ENCODE data around the gene PPP3R1.

Gene PPP3R1

DNA sequence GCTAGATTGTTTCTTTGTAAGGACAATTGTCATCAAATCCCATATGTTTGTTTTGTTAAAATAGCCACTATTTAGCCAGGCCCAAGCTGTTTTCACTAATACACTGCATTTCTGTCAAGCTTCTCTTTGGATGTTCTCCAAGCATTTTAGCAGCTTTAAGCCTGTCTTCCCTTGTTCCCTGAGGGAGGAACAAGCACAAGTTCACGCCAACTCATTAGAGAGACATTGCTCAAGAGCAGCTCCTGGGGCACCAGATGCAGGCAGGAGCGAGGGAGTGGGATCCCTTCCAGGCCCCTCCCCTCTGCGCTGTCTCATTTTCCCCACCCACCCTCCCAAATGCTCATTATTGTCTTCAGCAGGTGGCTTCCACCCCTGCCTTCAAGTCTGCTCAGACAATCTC, 32.6 kb upstream of the PPP3R1 start:
- Histone ChIP-seq H3K4me1 (ENCODE audit: insufficient read depth, poor library complexity, severe bottlenecking) (no peaks in the 10 kb centered on the region), H3K27me3 (ENCODE audit: insufficient read depth, poor library complexity, severe bottlenecking) (no peaks in the 10 kb centered on the region), H3K36me3 (ENCODE audit: low read depth) (no peaks in the 10 kb centered on the region), H3K9me3 (ENCODE audit: severe bottlenecking) (no peaks in the 10 kb centered on the region), H3K27ac (ENCODE audit: poor library complexity, severe bottlenecking) (no peak overlapping the region), H3K4me3 (ENCODE audit: severe bottlenecking) (no peak overlapping the region)
- ATAC-seq (ENCODE audit: low read depth) (0 out of 3 replicates have a peak, but pooled peaks have one; percentile 53), DNase-seq (ENCODE audit: low spot score) (no peak)
- TF ChIP-seq, protein P1, sequence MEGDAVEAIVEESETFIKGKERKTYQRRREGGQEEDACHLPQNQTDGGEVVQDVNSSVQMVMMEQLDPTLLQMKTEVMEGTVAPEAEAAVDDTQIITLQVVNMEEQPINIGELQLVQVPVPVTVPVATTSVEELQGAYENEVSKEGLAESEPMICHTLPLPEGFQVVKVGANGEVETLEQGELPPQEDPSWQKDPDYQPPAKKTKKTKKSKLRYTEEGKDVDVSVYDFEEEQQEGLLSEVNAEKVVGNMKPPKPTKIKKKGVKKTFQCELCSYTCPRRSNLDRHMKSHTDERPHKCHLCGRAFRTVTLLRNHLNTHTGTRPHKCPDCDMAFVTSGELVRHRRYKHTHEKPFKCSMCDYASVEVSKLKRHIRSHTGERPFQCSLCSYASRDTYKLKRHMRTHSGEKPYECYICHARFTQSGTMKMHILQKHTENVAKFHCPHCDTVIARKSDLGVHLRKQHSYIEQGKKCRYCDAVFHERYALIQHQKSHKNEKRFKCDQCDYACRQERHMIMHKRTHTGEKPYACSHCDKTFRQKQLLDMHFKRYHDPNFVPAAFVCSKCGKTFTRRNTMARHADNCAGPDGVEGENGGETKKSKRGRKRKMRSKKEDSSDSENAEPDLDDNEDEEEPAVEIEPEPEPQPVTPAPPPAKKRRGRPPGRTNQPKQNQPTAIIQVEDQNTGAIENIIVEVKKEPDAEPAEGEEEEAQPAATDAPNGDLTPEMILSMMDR (IDR thresholded peaks at IDR 0.05; ENCODE audit: poor library complexity, severe bottlenecking) = no peak

DNA sequence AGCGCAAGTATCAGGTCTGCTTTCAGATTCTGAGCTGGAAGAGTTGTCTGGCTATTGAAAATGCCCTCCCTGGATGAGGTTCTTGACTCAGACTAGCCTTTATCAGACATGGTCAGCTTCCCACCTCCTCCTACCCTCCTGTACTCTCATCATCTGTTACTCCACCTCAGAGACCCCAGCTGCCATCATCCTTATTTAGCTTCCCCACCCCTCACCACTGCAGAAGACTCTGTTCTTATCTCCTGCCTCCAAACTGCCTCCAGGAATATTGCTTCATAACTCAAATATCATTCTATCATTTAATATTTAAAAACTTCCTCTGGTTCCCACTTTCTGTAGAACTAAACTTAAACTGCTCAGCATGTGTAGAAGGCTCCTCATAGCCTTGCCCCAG, 31.1 kb upstream of the PPP3R1 start:
- Histone ChIP-seq H3K9me3 (ENCODE audit: severe bottlenecking) (no peaks in the 10 kb centered on the region), H3K27ac (ENCODE audit: poor library complexity, severe bottlenecking) (no peak overlapping the region), H3K27me3 (ENCODE audit: insufficient read depth, poor library complexity, severe bottlenecking) (no peaks in the 10 kb centered on the region), H3K4me1 (ENCODE audit: insufficient read depth, poor library complexity, severe bottlenecking) (no peaks in the 10 kb centered on the region), H3K4me3 (ENCODE audit: severe bottlenecking) (no peak overlapping the region), H3K36me3 (ENCODE audit: low read depth) (no peaks in the 10 kb centered on the region; the same call in 1 of the 2 replicates)
- DNase-seq (ENCODE audit: low spot score) = no peak
- TF ChIP-seq, protein P1 (IDR thresholded peaks at IDR 0.05; ENCODE audit: poor library complexity, severe bottlenecking) = no peak
- no peak for ATAC-seq (ENCODE audit: low read depth)

DNA sequence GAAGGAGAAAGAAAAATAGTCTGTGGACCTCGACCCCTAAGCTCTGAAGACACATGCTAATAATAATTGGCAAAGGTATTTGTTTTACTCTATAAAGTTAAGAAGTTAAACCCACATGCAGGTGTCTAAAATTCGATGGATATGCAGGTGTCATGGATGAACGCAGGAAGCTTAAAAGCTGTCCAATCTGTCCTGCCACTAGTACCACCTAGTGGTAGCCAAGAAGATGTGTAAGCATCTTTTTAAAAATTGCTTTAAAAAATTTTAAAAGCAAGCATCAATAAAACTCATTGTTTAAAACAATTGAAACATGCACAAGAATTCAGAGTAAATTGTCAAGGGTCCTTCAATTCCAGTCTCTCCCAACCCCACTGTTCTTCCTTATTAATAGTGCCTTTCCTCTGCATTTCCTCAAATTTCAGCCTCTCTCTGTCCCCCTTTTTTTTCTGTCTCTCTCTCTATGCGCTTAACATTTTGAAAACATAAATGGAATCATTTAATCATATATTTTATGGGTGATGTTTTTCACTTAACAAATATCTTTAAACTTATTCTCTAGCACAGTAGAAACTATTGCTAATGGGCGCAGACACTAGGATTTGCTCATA, 30.6 kb upstream of the PPP3R1 start:
- ATAC-seq (ENCODE audit: low read depth) (0 out of 3 replicates have a peak, but pooled peaks have one; percentile 61), DNase-seq (ENCODE audit: low spot score) (no peak)
- H3K36me3 ChIP-seq (ENCODE audit: low read depth) = no peaks in the 10 kb centered on the region; the same call in 1 of the 2 replicates
- no peak overlapping the region for H3K27ac ChIP-seq (ENCODE audit: poor library complexity, severe bottlenecking)
- no peaks in the 10 kb centered on the region for H3K9me3 ChIP-seq (ENCODE audit: severe bottlenecking)
- TF ChIP-seq, protein P1 (IDR thresholded peaks at IDR 0.05; ENCODE audit: poor library complexity, severe bottlenecking) = peak; percentile 90
- H3K27me3 ChIP-seq (ENCODE audit: insufficient read depth, poor library complexity, severe bottlenecking) = no peaks in the 10 kb centered on the region
- H3K4me3 ChIP-seq (ENCODE audit: severe bottlenecking) = no peak overlapping the region
- no peaks in the 10 kb centered on the region for H3K4me1 ChIP-seq (ENCODE audit: insufficient read depth, poor library complexity, severe bottlenecking)

DNA sequence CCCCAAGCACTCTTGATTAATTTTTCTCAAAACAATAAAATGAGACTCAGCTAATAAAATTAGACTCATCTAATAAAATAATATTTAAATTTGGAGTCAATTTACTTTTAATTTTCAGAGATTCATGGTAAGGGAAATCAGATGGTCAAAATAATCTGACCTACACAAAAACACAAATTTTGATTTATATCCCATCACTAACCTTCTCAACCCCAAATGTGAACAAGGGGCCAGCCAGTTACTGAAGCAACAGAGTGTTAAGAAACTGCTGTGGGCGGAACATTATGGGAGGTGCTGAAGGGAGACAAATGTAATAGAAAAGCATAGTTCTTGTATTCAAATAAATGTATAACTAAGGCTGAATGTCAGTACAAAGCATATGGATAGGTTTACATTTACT, 28.5 kb upstream of the PPP3R1 start:
- H3K36me3 ChIP-seq (ENCODE audit: low read depth) = no peaks in the 10 kb centered on the region; the same call in 1 of the 2 replicates
- no peak for ATAC-seq (ENCODE audit: low read depth)
- DNase-seq (ENCODE audit: low spot score) = no peak
- TF ChIP-seq, protein P1 (IDR thresholded peaks at IDR 0.05; ENCODE audit: poor library complexity, severe bottlenecking) = no peak
- no peak overlapping the region for H3K27ac ChIP-seq (ENCODE audit: poor library complexity, severe bottlenecking)
- no peaks in the 10 kb centered on the region for H3K9me3 ChIP-seq (ENCODE audit: severe bottlenecking)
- H3K4me1 ChIP-seq (ENCODE audit: insufficient read depth, poor library complexity, severe bottlenecking) = no peaks in the 10 kb centered on the region
- H3K4me3 ChIP-seq (ENCODE audit: severe bottlenecking) = no peak overlapping the region
- no peaks in the 10 kb centered on the region for H3K27me3 ChIP-seq (ENCODE audit: insufficient read depth, poor library complexity, severe bottlenecking)

DNA sequence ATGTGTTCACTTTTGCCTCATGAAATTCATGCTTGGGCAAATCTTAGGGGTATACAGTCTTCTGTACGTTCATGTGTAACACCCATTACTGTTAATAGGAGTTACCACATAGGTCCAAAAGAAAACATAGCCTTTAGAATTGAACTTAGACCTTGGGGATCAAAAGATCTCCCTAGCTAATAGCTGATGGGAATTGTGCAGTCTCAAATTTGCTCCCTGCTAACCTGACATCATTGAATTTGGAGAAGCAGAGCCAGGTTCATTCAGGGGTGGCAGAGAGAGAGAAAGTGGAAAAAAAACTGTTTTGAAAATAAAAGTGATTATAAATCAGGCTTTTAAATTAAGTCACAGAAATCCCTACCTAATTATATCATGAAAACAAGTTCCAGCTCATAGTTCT, 28.0 kb upstream of the PPP3R1 start:
- Histone ChIP-seq H3K36me3 (ENCODE audit: low read depth) (no peaks in the 10 kb centered on the region; the same call in 1 of the 2 replicates), H3K27ac (ENCODE audit: poor library complexity, severe bottlenecking) (no peak overlapping the region), H3K4me3 (ENCODE audit: severe bottlenecking) (no peak overlapping the region), H3K27me3 (ENCODE audit: insufficient read depth, poor library complexity, severe bottlenecking) (no peaks in the 10 kb centered on the region), H3K9me3 (ENCODE audit: severe bottlenecking) (no peaks in the 10 kb centered on the region), H3K4me1 (ENCODE audit: insufficient read depth, poor library complexity, severe bottlenecking) (no peaks in the 10 kb centered on the region)
- ATAC-seq (ENCODE audit: low read depth) (no peak), DNase-seq (ENCODE audit: low spot score) (no peak)
- TF ChIP-seq, protein P1 (IDR thresholded peaks at IDR 0.05; ENCODE audit: poor library complexity, severe bottlenecking) = no peak

All from RWPE2 (cell line).